Fibroblast of the aortic adventitia (primary cell): ENCODE data around the gene RNPEP. TPM values are rescaled to one million over a fixed set of nuclear protein-coding genes. Genes with fewer than 3 reads are reported as not detected.

Experiments used
- DNase-seq: peaks from one replicate; pipeline ENCODE4 v3.0.0-alpha.2; 2010; ENCODE audit warnings: low read depth
- H3K4me3 ChIP-seq: 2 replicates; pipeline ENCODE4 v1.5.1; 2011; ENCODE audit warnings: low read depth, mild to moderate bottlenecking, control low read depth, low read length, moderate library complexity
- total RNA-seq: library from RNA; depleted of rRNA; stranded (reverse); fragments of >200 nt; gene quantifications from 2 replicates; pipeline ENCODE4 v1.2.3, GENCODE V29; 2012; ENCODE audit warnings: low replicate concordance
- TF ChIP-seq, protein P1 (sequence below): IDR thresholded peaks from 2 replicates; pipeline ENCODE4 v1.5.1; 2011; ENCODE audit warnings: mild to moderate bottlenecking, low read length, control low read depth, inconsistent platforms; ENCODE audit not compliant: insufficient read depth

Gene RNPEP
- total RNA-seq, 1 donor: 49.3 TPM

DNA sequence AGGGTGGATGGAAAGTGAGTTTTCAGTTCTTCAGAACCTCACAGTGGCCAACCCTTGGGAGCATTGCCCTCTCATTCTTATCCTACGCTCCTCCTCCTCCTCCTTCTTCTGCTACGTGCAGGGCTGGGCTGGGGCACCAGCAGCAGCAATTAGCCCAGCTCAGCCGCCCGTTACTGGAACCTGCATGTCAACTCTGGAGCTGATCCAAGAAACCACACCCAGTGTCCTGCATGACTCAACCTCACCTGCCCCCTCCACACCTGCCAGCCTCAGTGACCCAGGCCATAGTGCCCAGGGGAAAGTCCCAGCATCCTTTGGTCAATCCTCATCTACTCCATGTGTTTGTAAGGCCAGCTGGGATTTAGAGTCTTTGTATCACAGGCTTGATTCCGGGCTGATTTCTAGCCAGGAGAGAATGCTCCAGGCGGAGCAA lies 40.6 kb downstream of the RNPEP start:
- TF ChIP-seq, protein P1, sequence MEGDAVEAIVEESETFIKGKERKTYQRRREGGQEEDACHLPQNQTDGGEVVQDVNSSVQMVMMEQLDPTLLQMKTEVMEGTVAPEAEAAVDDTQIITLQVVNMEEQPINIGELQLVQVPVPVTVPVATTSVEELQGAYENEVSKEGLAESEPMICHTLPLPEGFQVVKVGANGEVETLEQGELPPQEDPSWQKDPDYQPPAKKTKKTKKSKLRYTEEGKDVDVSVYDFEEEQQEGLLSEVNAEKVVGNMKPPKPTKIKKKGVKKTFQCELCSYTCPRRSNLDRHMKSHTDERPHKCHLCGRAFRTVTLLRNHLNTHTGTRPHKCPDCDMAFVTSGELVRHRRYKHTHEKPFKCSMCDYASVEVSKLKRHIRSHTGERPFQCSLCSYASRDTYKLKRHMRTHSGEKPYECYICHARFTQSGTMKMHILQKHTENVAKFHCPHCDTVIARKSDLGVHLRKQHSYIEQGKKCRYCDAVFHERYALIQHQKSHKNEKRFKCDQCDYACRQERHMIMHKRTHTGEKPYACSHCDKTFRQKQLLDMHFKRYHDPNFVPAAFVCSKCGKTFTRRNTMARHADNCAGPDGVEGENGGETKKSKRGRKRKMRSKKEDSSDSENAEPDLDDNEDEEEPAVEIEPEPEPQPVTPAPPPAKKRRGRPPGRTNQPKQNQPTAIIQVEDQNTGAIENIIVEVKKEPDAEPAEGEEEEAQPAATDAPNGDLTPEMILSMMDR: no peak
- no peak overlapping the region for H3K4me3 ChIP-seq
- DNase-seq: no peak

DNA sequence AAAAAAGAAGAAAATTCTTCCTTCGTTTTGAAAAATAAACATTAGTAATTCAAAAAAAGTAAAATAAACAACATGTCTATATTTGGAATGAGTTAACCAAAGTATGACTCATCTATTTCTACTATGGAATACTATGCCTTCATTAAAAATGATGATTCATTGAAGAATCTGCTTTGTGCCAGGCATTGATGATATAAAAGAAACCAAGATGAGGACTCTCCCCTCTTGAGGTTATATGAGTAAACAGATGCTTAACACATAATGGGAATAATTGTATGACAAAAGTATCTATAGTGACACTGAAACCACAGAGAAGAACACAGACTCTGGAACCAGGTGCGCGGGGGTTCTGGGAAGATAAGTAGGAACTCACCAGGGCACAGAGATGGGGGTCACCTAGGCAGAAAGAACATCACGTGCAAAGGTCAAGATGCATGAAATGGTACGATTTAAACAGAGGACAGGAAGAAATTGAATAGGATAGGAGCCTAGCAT lies 46.8 kb downstream of the RNPEP start:
- TF ChIP-seq, protein P1: no peak
- peak; percentile 73 for DNase-seq
- H3K4me3 ChIP-seq: no peak overlapping the region

DNA sequence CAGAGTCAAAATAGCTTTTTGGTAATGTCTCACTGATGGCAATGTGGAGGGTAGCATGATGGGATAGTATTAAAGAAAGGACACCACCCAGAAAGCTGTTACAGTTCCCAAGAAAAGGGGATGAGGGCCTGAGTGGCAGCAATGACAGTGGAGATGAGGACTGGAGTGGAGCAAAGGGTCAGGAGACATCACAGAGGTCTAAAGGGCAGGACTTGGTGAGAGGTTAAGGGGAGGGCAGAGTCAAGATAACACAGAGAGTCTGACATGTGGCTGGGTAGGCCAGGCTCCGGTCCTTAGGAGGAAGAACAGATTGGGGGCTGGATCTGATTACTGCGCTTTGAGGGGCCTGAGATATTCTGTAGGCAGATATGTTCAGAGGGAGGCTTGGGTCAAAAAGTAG lies 47.3 kb downstream of the RNPEP start:
- TF ChIP-seq, protein P1: no peak
- no peak overlapping the region for H3K4me3 ChIP-seq
- no peak for DNase-seq

DNA sequence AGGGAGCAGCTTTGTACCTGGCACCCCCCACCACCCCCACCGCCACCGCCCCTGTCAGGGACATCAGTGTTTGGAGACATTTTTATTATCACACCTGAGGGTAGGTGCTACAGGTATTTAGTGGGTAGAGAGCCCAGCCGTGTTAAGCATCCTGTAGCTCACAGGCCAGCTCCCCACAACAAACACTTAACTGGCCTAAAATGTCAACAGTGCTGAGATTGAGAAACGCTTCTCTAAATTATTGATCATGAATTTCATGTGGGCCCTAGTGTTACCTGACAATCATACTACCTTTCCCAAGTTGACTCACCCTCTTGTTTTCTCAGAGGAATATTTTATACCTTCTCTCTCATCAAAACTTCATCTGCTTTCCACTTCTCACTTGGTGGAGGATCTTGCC lies 49.3 kb downstream of the RNPEP start:
- TF ChIP-seq, protein P1: no peak
- H3K4me3 ChIP-seq: no peak overlapping the region
- DNase-seq: no peak

DNA sequence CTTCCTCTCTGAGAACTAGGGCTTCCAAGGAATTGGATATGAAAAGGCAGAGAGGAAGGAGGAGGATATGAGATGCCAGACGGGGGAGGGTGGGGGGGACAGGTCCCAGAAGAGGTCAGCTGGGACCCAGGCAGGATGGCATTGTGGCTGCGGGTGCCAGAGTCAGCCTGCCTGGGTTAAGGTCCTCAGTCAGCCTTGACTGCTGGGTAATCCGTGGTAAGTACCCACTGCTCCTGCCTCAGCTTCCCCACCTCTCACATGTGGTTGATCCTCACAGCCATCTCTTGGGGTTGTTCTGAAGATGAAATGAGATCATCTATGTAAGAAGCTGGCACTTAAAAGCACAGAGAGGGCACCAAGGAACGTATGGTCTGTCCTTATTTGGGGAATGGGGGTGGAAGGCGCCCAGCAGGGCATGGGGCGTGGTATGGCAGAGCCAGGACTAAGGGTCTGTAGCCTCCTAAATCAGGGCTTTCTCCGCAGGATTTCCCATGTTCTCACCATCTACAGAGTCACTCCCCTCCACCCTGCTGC lies 51.8 kb downstream of the RNPEP start:
- no peak for DNase-seq
- no peak overlapping the region for H3K4me3 ChIP-seq
- TF ChIP-seq, protein P1: no peak

DNA sequence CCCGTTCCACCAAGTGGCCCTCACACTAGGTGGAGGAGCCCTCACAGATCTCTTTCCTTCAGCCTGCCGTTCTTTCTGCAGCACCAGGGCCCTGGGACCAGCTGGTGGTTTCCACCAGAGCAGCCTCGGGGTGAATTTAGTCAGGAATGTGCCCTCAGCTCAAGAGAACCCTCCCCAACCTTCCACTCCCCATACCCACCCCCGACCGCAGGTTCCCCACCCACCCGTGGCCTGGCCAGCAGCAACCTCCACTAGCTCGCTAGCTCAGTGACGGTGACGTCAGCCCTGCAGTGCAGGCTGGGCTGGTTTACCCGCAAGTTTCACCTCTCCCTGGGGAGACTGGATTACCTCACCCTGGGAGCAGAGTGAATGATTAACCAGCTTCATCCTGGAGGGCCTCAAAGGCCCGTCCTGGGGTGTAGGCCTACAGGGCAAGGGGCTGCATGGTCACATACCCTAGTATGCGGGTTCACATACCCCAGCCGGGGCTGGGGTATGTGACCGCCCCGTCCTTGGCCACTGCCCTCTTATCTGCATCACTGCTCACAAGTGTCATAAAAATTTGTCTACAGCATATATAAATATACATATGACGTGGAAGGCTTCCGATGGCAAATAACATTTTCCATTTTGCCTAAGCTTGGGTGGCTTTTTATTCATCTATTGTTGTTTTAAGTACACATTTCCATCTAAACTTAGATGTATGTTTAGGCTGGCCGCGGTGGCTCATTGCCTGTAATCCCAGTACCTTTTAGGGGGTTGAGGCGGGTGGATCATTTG lies 52.4 kb downstream of the RNPEP start:
- TF ChIP-seq, protein P1: no peak
- peak; percentile 99 for DNase-seq
- no peak overlapping the region for H3K4me3 ChIP-seq
